ENCODE data around the gene PEPD. TPM values are rescaled to one million over a fixed set of nuclear protein-coding genes. Genes with fewer than 3 reads are reported as not detected.

Gene PEPD
- total and polyA plus RNA-seq, 10 of the 15 experiments (the other 5 are each of a cell fraction or from before 2014, with no cell fraction given), result 1.4 to 52.0 (median 20.2) TPM

DNA sequence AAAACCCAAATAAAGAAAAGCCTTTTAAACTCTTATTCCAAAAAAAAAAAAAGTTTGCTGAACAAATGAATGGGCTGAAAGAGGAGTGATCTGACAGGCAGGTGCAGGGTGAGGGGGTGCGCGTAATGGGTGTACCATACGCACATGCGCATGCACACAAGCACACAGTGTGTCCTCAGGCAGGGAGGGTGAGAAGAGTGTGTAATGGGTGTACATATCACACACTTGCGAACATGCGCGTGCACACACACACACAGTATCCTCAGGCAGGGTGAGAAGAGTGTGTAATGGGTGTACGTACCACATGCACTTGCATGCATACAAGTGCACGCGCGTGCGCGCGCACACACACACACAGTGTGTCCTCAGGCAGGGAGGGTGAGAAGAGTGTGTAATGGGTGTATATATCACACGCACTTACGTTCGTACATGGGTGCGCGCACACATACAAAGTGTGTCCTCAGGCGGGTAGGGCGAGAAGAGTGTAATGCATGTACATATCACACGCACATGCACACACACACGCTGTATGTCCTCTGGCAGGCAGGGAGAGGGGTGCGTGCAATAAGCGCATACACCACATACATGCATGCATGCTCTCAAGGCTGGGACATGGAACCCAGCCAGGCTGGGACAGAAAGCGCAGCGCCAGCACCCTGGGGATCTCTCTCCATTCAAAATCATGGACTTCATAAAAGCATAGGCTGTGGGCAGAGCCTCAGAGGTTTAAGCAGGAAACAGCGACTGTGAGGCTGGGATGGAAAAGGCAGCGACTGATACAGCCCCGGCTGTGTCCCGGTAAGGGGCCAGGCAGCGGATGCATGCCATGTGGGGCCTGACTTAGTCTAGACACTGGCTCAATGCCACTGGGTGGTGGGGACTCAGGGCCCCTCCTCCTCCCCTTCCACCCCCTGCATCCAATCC, 77.7 kb downstream of the PEPD start:
- Histone ChIP-seq H3K9ac (ENCODE audit: control insufficient read depth, insufficient read depth, low read length) (no peak overlapping the region), H3K4me3 (no peak overlapping the region), H3K4me1 (ENCODE audit: control insufficient read depth, insufficient read depth, low read length) (no peaks in the 10 kb centered on the region), H3K4me2 (ENCODE audit: control insufficient read depth, insufficient read depth) (no peak overlapping the region), H3K27ac (ENCODE audit: control insufficient read depth, insufficient read depth) (no peak overlapping the region), H3K27me3 (replicated peaks in 1 of 2; ENCODE audit: control insufficient read depth in 2 of 2, insufficient read depth in 2 of 2, low read length in 1 of 2) (no peaks in the 10 kb centered on the region), H3K79me2 (ENCODE audit: control insufficient read depth, insufficient read depth, low read length) (no peaks in the 10 kb centered on the region), H3K36me3 (ENCODE audit: control insufficient read depth in 2 of 2, insufficient read depth in 2 of 2, low read length in 1 of 2) (no peaks in the 10 kb centered on the region), H2AFZ (ENCODE audit: control insufficient read depth, low read depth, low read length) (no peak overlapping the region), H4K20me1 (ENCODE audit: control insufficient read depth, insufficient read depth) (no peaks in the 10 kb centered on the region), H3K9me3 (replicated peaks; ENCODE audit: control insufficient read depth, insufficient read depth, low read length) (no peaks in the 10 kb centered on the region)
- no peak for FAIRE-seq
- ChIA-PET SMC1A (ENCODE audit: uncharacterized antibody, unreplicated experiment) (no interaction called here), RAD21 (ENCODE audit: unreplicated experiment) (no interaction called here), CTCF (no interaction called here), POLR2A (no interaction called here)
- no TSS peak for BruUV-seq (replicated peaks)
- intact Hi-C loops (cut with micrococcal nuclease; ENCODE audit: unreplicated experiment), result no loop called here
- in situ Hi-C loops (cut with MboI), result no loop called here
- ATAC-seq, result no peak
- no peak for DNase-seq (ENCODE audit: low read depth, low spot score)
- WGBS (ENCODE audit: insufficient coverage, insufficient replicate concordance, low lambda C conversion rate, missing lambda C conversion rate), result 96% methylated on average over 31 of the region's 32 CpGs
- TF ChIP-seq YBX1 (IDR thresholded peaks at IDR 0.05) (no peak), STAT3 (IDR thresholded peaks at IDR 0.05; ENCODE audit: low read depth, low read length) (no peak), RAD21 (IDR thresholded peaks at IDR 0.05; ENCODE audit: insufficient read depth, low read depth, low read length) (no peak), YY1 (IDR thresholded peaks at IDR 0.05; ENCODE audit: low read depth, low read length) (no peak), IKZF2 (IDR thresholded peaks at IDR 0.05) (no peak), EZH2 (IDR thresholded peaks at IDR 0.05; ENCODE audit: borderline replicate concordance, control insufficient read depth, low read depth, low read length) (no peak), ZNF24 (IDR thresholded peaks at IDR 0.05) (no peak), BHLHE40 (IDR thresholded peaks at IDR 0.05; ENCODE audit: borderline replicate concordance in 1 of 2, low read depth in 2 of 2, low read length in 1 of 2) (no peak), E2F4 (IDR thresholded peaks at IDR 0.05; ENCODE audit: low read depth, low read length) (no peak), ZBED1 (IDR thresholded peaks at IDR 0.05; ENCODE audit: borderline replicate concordance) (no peak), TCF7 (IDR thresholded peaks at IDR 0.05; ENCODE audit: borderline replicate concordance) (no peak), CBFB (IDR thresholded peaks at IDR 0.05; ENCODE audit: low read depth) (no peak), ZNF207 (IDR thresholded peaks at IDR 0.05; ENCODE audit: borderline replicate concordance) (no peak)
- TF ChIP-seq, protein P1, sequence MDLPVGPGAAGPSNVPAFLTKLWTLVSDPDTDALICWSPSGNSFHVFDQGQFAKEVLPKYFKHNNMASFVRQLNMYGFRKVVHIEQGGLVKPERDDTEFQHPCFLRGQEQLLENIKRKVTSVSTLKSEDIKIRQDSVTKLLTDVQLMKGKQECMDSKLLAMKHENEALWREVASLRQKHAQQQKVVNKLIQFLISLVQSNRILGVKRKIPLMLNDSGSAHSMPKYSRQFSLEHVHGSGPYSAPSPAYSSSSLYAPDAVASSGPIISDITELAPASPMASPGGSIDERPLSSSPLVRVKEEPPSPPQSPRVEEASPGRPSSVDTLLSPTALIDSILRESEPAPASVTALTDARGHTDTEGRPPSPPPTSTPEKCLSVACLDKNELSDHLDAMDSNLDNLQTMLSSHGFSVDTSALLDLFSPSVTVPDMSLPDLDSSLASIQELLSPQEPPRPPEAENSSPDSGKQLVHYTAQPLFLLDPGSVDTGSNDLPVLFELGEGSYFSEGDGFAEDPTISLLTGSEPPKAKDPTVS (IDR thresholded peaks at IDR 0.05; ENCODE audit: low read depth, low read length), result no peak
- TF ChIP-seq, protein P2, sequence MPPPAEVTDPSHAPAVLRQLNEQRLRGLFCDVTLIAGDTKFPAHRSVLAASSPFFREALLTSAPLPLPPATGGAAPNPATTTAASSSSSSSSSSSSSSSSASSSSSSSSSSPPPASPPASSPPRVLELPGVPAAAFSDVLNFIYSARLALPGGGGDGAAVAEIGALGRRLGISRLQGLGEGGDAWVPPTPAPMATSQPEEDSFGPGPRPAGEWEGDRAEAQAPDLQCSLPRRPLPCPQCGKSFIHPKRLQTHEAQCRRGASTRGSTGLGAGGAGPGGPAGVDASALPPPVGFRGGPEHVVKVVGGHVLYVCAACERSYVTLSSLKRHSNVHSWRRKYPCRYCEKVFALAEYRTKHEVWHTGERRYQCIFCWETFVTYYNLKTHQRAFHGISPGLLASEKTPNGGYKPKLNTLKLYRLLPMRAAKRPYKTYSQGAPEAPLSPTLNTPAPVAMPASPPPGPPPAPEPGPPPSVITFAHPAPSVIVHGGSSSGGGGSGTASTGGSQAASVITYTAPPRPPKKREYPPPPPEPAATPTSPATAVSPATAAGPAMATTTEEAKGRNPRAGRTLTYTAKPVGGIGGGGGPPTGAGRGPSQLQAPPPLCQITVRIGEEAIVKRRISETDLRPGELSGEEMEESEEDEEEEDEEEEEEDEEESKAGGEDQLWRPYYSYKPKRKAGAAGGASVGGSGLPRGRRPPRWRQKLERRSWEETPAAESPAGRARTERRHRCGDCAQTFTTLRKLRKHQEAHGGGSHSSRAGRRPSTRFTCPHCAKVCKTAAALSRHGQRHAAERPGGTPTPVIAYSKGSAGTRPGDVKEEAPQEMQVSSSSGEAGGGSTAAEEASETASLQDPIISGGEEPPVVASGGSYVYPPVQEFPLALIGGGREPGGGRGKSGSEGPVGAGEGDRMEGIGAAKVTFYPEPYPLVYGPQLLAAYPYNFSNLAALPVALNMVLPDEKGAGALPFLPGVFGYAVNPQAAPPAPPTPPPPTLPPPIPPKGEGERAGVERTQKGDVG (CRISPR knock-in tag; IDR thresholded peaks at IDR 0.05), result no peak
- TF ChIP-seq, protein P3, sequence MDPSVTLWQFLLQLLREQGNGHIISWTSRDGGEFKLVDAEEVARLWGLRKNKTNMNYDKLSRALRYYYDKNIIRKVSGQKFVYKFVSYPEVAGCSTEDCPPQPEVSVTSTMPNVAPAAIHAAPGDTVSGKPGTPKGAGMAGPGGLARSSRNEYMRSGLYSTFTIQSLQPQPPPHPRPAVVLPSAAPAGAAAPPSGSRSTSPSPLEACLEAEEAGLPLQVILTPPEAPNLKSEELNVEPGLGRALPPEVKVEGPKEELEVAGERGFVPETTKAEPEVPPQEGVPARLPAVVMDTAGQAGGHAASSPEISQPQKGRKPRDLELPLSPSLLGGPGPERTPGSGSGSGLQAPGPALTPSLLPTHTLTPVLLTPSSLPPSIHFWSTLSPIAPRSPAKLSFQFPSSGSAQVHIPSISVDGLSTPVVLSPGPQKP (IDR thresholded peaks at IDR 0.05; ENCODE audit: low read depth, low read length), result no peak
